K562 (cell line): ENCODE data around the gene ASPG. TPM values are rescaled to one million over a fixed set of nuclear protein-coding genes. Genes with fewer than 3 reads are reported as not detected.

ENCODE experiments used
- BACH1 ChIP-seq: fragments of 200-800 bp; sonication (Bioruptor generic); IDR thresholded peaks from 2 replicates; pipeline ENCODE4 v1.6.1; 2016; ENCODE audit warnings: missing genetic modification characterization, missing compliant biosample characterization
- BRF1 ChIP-seq: IDR thresholded peaks from 3 replicates; pipeline ENCODE4 v1.6.1; 2011; ENCODE audit warnings: borderline replicate concordance, mild to moderate bottlenecking; ENCODE audit not compliant: insufficient read length; ENCODE audit errors: extremely low read depth
- DLX4 ChIP-seq: fragments of 250-450 bp; sonication (Bioruptor Pico); IDR thresholded peaks from 2 replicates; pipeline ENCODE4 v1.6.1; 2021; ENCODE audit warnings: mild to moderate bottlenecking
- EWSR1 ChIP-seq: fragments of 450-650 bp; IDR thresholded peaks from 2 replicates; pipeline ENCODE4 v1.6.1; 2018; ENCODE audit warnings: borderline replicate concordance, mild to moderate bottlenecking, low read depth, moderate library complexity; ENCODE audit not compliant: partially characterized antibody
- GATAD2B ChIP-seq: fragments of 450-650 bp; IDR thresholded peaks from 2 replicates; pipeline ENCODE4 v1.6.1; 2017; ENCODE audit warnings: mild to moderate bottlenecking, borderline replicate concordance
- HDAC1 ChIP-seq, 2 experiments: fragments of 450-650 bp; IDR thresholded peaks; 2 replicates each; pipeline ENCODE4 v1.6.1; 2016 to 2017; ENCODE audit warnings: inconsistent platforms in 1 of 2, mild to moderate bottlenecking in 1 of 2, moderate library complexity in 1 of 2
- HMG20B ChIP-seq: fragments of 250-450 bp; sonication (Bioruptor Pico); IDR thresholded peaks from 2 replicates; pipeline ENCODE4 v1.5.0; 2021; ENCODE audit warnings: mild to moderate bottlenecking
- MCM3 ChIP-seq: fragments of 450-650 bp; IDR thresholded peaks from 2 replicates; pipeline ENCODE4 v1.6.1; 2016
- MTA1 ChIP-seq: fragments of 450-650 bp; IDR thresholded peaks from 2 replicates; pipeline ENCODE4 v1.6.1; 2017; ENCODE audit warnings: borderline replicate concordance
- NCOR1 ChIP-seq: fragments of 450-650 bp; IDR thresholded peaks from 2 replicates; pipeline ENCODE4 v1.6.1; 2016; ENCODE audit warnings: mild to moderate bottlenecking, moderate library complexity
- PTBP1 ChIP-seq: fragments of 200-400 bp; formaldehyde crosslinking; IDR thresholded peaks from 2 replicates; pipeline ENCODE4 v1.6.1; 2017; ENCODE audit warnings: low read depth, low read length
- SOX6 ChIP-seq: fragments of 450-650 bp; IDR thresholded peaks from 2 replicates; pipeline ENCODE4 v1.6.1; 2014; ENCODE audit warnings: mild to moderate bottlenecking
- ZBTB34 ChIP-seq: fragments of 250-450 bp; sonication (Bioruptor Pico); IDR thresholded peaks from 2 replicates; pipeline ENCODE4 v1.8.0; 2021; ENCODE audit warnings: mild to moderate bottlenecking, moderate library complexity
- ZNF592 ChIP-seq: fragments of 450-650 bp; IDR thresholded peaks from 2 replicates; pipeline ENCODE4 v1.6.1; 2017; ENCODE audit warnings: antibody characterized with exemption, mild to moderate bottlenecking
- ZNF717 ChIP-seq: fragments of 250-450 bp; sonication (Bioruptor Pico); IDR thresholded peaks from 2 replicates; pipeline ENCODE4 v1.5.0; 2021
- polyA plus RNA-seq, 8 experiments: library from polyadenylated mRNA; depleted of rRNA in 4 of 8; stranded (reverse) in 5 of 8; unstranded in 3 of 8; fragments of >200 nt; fragmentation: Nextera tagmentation in 2 of 8; fragmentation: Illumina TruSeq in 1 of 8; extraction: Ambion mirVana in 2 of 8; extraction: Trizol in 1 of 8; gene quantifications; 2 replicates each; pipeline versions ENCODE4 v1.2.1 to v1.2.3, GENCODE V29; 2011 to 2014; ENCODE audit warnings: inconsistent platforms in 1 of 8, missing spikeins in 1 of 8
- total RNA-seq, 7 experiments: library from RNA; depleted of rRNA in 6 of 7; stranded (reverse); fragments of >200 nt in 6 of 7; fragmentation: Illumina TruSeq in 2 of 7; extraction: Trizol in 2 of 7; gene quantifications; 2 replicates each; pipeline versions ENCODE4 v1.2.1 to v1.2.3, GENCODE V29; 2011 to 2021; ENCODE audit warnings: low replicate concordance in 1 of 7
- TF ChIP-seq, protein P1 (sequence below), 2 experiments: fragments of 450-650 bp in 1 of 2; sonication (generic) in 1 of 2; formaldehyde crosslinking; conservative IDR thresholded peaks; 2 replicates each; pipeline versions ENCODE4 v1.4.0 to v1.8.1; 2020 to 2022; ENCODE audit warnings: mild to moderate bottlenecking in 1 of 2, missing genetic modification reagents in 1 of 2

ASPG gene
- total and polyA plus RNA-seq, 9 of the 15 experiments (the other 6 are each of a cell fraction or from before 2014, with no cell fraction given) = 0.18 TPM; not detected in 8

GRCh38 chr14:104092931-104093365 lies 7.4 kb downstream of the ASPG start (continued):
- TF ChIP-seq GATAD2B (no peak), MTA1 (no peak), HMG20B (CRISPR knock-in tag) (no peak), ZBTB34 (CRISPR knock-in tag) (no peak), BRF1 (no peak), NCOR1 (no peak), BACH1 (no peak), DLX4 (no peak), HDAC1 (IDR thresholded peaks at IDR 0.05) (no peak), MCM3 (no peak), PTBP1 (no peak), EWSR1 (no peak), ZNF717 (CRISPR knock-in tag) (no peak), ZNF592 (no peak), SOX6 (no peak)
- TF ChIP-seq, protein P1, sequence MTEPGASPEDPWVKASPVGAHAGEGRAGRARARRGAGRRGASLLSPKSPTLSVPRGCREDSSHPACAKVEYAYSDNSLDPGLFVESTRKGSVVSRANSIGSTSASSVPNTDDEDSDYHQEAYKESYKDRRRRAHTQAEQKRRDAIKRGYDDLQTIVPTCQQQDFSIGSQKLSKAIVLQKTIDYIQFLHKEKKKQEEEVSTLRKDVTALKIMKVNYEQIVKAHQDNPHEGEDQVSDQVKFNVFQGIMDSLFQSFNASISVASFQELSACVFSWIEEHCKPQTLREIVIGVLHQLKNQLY (CRISPR knock-in tag; conservative IDR thresholded peaks at IDR 0.05) = no peak
